GM18499 (cell line): ENCODE measurements around the gene SELENOS.

ENCODE experiments used
- ATAC-seq: cut with Tn5 transposase; IDR thresholded peaks from one replicate; pipeline ENCODE4 v1.9.1; 2021; ENCODE audit warnings: moderate number of reproducible peaks; ENCODE audit not compliant: insufficient read depth, unreplicated experiment

Gene SELENOS

GRCh38 chr15:101233651-101234280, 43.5 kb downstream of the SELENOS start:
- ATAC-seq: no peak

- no peak for ATAC-seq
These were observed 44.6 kb downstream of the SELENOS start for GRCh38 chr15:101232677-101233076.

- no peak for ATAC-seq
These were observed 49.0 kb downstream of the SELENOS start for GRCh38 chr15:101228313-101228712.

- ATAC-seq: no peak
These were observed 51.6 kb downstream of the SELENOS start for GRCh38 chr15:101225658-101226057.
